GM23338 (cell line): ENCODE measurements around the gene MRPL48. TPM values are rescaled to one million over a fixed set of nuclear protein-coding genes. Genes with fewer than 3 reads are reported as not detected.
"Not testable (repeated sequence)": the region's sequence is repeated elsewhere in the genome, so short reads cannot be mapped to it uniquely, and the experiment has no call there.

Experiments
- ATAC-seq: fragments of 200-7000 bp; cut with Tn5 transposase; 3 replicates; pipeline ENCODE4 v1.9.1; 2020
- DNase-seq: peaks from one replicate; pipeline ENCODE4 v3.0.0-alpha.2; 2015; ENCODE audit warnings: low spot score
- H2AFZ ChIP-seq: fragments of 200-600 bp; sonication (generic); 2 replicates; pipeline ENCODE4 v1.8.0; 2016; ENCODE audit warnings: antibody characterized with exemption, mild to moderate bottlenecking, moderate library complexity
- H3F3A ChIP-seq: fragments of 200-600 bp; sonication (generic); replicated peaks from 2 replicates; pipeline ENCODE4 v1.8.0; 2017; ENCODE audit warnings: antibody characterized with exemption, mixed run types, low read depth
- H3K27ac ChIP-seq: fragments of 200-600 bp; sonication (generic); 2 replicates; pipeline ENCODE4 v1.6.1; 2016; ENCODE audit warnings: low read depth
- H3K27me3 ChIP-seq: fragments of 200-600 bp; sonication (generic); 2 replicates; pipeline ENCODE4 v1.8.0; 2016; ENCODE audit warnings: mild to moderate bottlenecking, mixed run types, moderate library complexity; ENCODE audit not compliant: insufficient read depth
- H3K36me3 ChIP-seq: fragments of 200-600 bp; sonication (generic); 2 replicates; pipeline ENCODE4 v1.8.0; 2016; ENCODE audit warnings: mild to moderate bottlenecking; ENCODE audit not compliant: insufficient read depth
- H3K4me1 ChIP-seq: fragments of 200-600 bp; sonication (generic); 2 replicates; pipeline ENCODE4 v1.8.0; 2016; ENCODE audit warnings: mild to moderate bottlenecking, moderate library complexity; ENCODE audit not compliant: insufficient read depth
- H3K4me2 ChIP-seq: fragments of 200-600 bp; sonication (generic); 2 replicates; pipeline ENCODE4 v1.7.1; 2017; ENCODE audit warnings: mixed run types
- H3K4me3 ChIP-seq: fragments of 200-600 bp; sonication (generic); 2 replicates; pipeline ENCODE4 v1.6.1; 2016; ENCODE audit warnings: mixed run types
- H3K79me2 ChIP-seq: fragments of 200-600 bp; sonication (generic); replicated peaks from 2 replicates; pipeline ENCODE4 v1.8.0; 2017; ENCODE audit warnings: mild to moderate bottlenecking; ENCODE audit not compliant: insufficient read depth
- H3K9me2 ChIP-seq: fragments of 200-600 bp; sonication (generic); 2 replicates; pipeline ENCODE4 v1.8.0; 2017; ENCODE audit not compliant: insufficient read depth
- H4K20me1 ChIP-seq: fragments of 200-600 bp; sonication (generic); replicated peaks from 2 replicates; pipeline ENCODE4 v1.8.0; 2017; ENCODE audit warnings: mild to moderate bottlenecking; ENCODE audit not compliant: insufficient read depth
- H3K27ac Mint-ChIP-seq: 2 replicates; pipeline ENCODE4 v1.8.0; 2020; ENCODE audit warnings: inconsistent platforms, mild to moderate bottlenecking, moderate library complexity, mixed read lengths
- H3K27me3 Mint-ChIP-seq: 3 replicates; pipeline ENCODE4 v1.8.0; 2022; ENCODE audit warnings: low read depth, mild to moderate bottlenecking, moderate library complexity, mixed read lengths, inconsistent platforms; ENCODE audit not compliant: insufficient read depth, poor library complexity
- H3K36me3 Mint-ChIP-seq: 3 replicates; pipeline ENCODE4 v1.8.0; 2021; ENCODE audit warnings: low read depth, mild to moderate bottlenecking, inconsistent platforms, moderate library complexity, mixed read lengths
- H3K4me1 Mint-ChIP-seq: 3 replicates; pipeline ENCODE4 v1.8.0; 2020; ENCODE audit warnings: mild to moderate bottlenecking, inconsistent platforms, mixed read lengths
- H3K4me3 Mint-ChIP-seq: 3 replicates; pipeline ENCODE4 v1.8.0; 2021; ENCODE audit warnings: moderate library complexity, mild to moderate bottlenecking, inconsistent platforms, mixed read lengths
- H3K9me3 Mint-ChIP-seq: 3 replicates; pipeline ENCODE4 v1.8.0; 2020; ENCODE audit warnings: moderate library complexity, mild to moderate bottlenecking, inconsistent platforms, mixed read lengths
- CREB1 ChIP-seq: fragments of 250-450 bp; sonication (Bioruptor Pico); IDR thresholded peaks from 2 replicates; pipeline ENCODE4 v1.5.0; 2020; ENCODE audit warnings: low read depth, mild to moderate bottlenecking, moderate library complexity
- EZH2 ChIP-seq: fragments of 200-600 bp; sonication (generic); IDR thresholded peaks from one replicate; pipeline ENCODE4 v1.8.0; 2017; ENCODE audit warnings: antibody characterized with exemption, mild to moderate bottlenecking, low read depth; ENCODE audit not compliant: unreplicated experiment
- NANOG ChIP-seq: IDR thresholded peaks from 2 replicates; pipeline ENCODE4 v1.6.1; 2016; ENCODE audit warnings: antibody characterized with exemption, borderline replicate concordance
- POLR2AphosphoS5 ChIP-seq: IDR thresholded peaks from 2 replicates; pipeline ENCODE4 v1.6.1; 2016; ENCODE audit warnings: antibody characterized with exemption, low read depth
- STAT1 ChIP-seq: IDR thresholded peaks from one replicate; pipeline ENCODE4 v1.6.1; 2016; ENCODE audit warnings: antibody characterized with exemption; ENCODE audit not compliant: unreplicated experiment
- ZNF114 ChIP-seq: fragments of 250-450 bp; sonication (Bioruptor Pico); IDR thresholded peaks from 2 replicates; pipeline ENCODE4 v1.5.0; 2020; ENCODE audit warnings: mild to moderate bottlenecking, moderate library complexity
- ZNF331 ChIP-seq: fragments of 250-450 bp; sonication (Bioruptor Pico); IDR thresholded peaks from 2 replicates; pipeline ENCODE4 v1.5.0; 2020; ENCODE audit warnings: low read depth, mild to moderate bottlenecking, moderate library complexity
- polyA plus RNA-seq: library from polyadenylated mRNA; unstranded; fragments of >200 nt; fragmentation: Nextera tagmentation; extraction: Ambion mirVana; gene quantifications from 2 replicates; pipeline ENCODE4 v1.2.1, GENCODE V29; 2016
- total RNA-seq: library from RNA; depleted of rRNA; stranded (reverse); fragments of >200 nt; shearing (Covaris generic); gene quantifications from 2 replicates; pipeline ENCODE4 v1.2.3, GENCODE V29; 2014
- TF ChIP-seq, protein P1 (sequence below), 2 experiments: fragments of 200-600 bp in 1 of 2; sonication (generic) in 1 of 2; conservative IDR thresholded peaks; 2 replicates each; pipeline versions ENCODE4 v1.5.1 to v1.6.1; 2016 to 2017; ENCODE audit warnings: antibody characterized with exemption in 2 of 2, low read depth in 2 of 2, mild to moderate bottlenecking in 2 of 2, moderate library complexity in 1 of 2
- TF ChIP-seq, protein P2 (sequence below): fragments of 250-450 bp; sonication (Bioruptor Pico); IDR thresholded peaks from 2 replicates; pipeline ENCODE4 v1.5.0; 2020; ENCODE audit warnings: mild to moderate bottlenecking, moderate library complexity
- TF ChIP-seq, protein P3 (sequence below): IDR thresholded peaks from one replicate; pipeline ENCODE4 v1.6.1; 2018; ENCODE audit warnings: antibody characterized with exemption; ENCODE audit not compliant: unreplicated experiment

MRPL48 gene
- total and polyA plus RNA-seq, 2 experiments from 2014 or later = 24.1 to 103 TPM

DNA sequence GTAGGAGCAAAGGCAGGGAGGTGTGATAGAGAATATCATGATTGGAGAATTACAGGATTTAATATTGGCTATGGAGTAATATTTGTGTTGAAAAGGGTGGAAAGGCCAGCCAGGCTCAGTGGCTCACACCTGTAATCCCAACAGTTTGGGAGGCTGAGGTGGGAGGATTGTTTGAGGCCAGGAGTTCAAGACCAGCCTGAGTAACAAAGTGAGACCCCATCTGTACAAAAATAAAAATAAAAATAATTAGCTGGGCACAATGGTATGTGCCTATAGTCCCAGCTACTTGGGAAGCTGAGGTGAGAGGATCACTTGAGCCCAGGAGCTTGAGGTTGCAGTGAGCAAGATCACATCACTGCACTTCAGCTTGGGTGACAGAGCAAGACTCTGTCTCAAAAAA lies 2.2 kb upstream of the MRPL48 start:
- H3K4me1 ChIP-seq, H3K4me3 ChIP-seq, H3K9me2 ChIP-seq, H3K4me3 Mint-ChIP-seq, H3K27ac ChIP-seq, H4K20me1 ChIP-seq, H3F3A ChIP-seq, ATAC-seq, H2AFZ ChIP-seq, DNase-seq, H3K9me3 Mint-ChIP-seq, H3K36me3 ChIP-seq, H3K27me3 Mint-ChIP-seq, H3K36me3 Mint-ChIP-seq, H3K27me3 ChIP-seq, H3K4me2 ChIP-seq: not testable (repeated sequence)
- peaks cover 12% of the 10 kb centered on the region for H3K79me2 ChIP-seq
- Mint-ChIP-seq H3K27ac (peak overlapping the region; percentile 11; the same call in 1 of the 2 replicates), H3K4me1 (peaks cover 14% of the 10 kb centered on the region)

DNA sequence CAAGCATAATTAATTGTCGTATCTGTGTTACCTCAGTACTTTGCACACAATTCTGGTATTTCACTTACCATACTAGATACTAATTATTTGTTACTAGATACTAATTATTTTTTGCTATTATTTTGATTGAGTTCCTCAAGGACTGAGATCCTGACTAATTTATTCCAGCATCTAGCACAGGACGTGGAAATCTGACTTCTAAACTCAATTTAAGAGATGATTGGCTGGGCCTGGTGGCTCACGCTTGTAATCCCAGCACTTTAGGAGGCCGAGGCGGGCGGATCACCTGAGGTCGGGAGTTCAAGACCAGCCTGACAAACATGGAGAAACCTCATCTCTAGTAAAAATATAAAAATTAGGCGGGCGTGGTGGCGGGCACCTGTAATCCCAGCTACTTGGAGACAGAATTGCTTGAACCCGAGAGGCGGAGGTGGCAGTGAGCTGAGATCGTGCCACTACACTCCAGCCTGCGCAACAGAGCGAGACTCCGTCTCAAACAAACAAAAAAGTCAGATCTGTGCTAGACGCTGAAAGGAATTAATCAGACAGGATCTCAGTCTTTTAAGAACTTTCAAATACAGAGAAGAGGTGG lies 527 bp upstream of the MRPL48 start:
- Mint-ChIP-seq H3K4me1 (peaks cover 14% of the 10 kb centered on the region), H3K27ac (peak overlapping the region; percentile 99), H3K36me3 (no peaks in the 10 kb centered on the region), H3K9me3 (no peaks in the 10 kb centered on the region), H3K27me3 (peaks cover 4% of the 10 kb centered on the region), H3K4me3 (peak overlapping the region; percentile 98)
- H3K4me3 ChIP-seq = peak overlapping the region; percentile 72
- H2AFZ ChIP-seq = peak overlapping the region; percentile 80
- no peaks in the 10 kb centered on the region for H3K9me2 ChIP-seq
- H3K27ac ChIP-seq = peak overlapping the region; percentile 97
- no peaks in the 10 kb centered on the region for H3K27me3 ChIP-seq
- H3K79me2 ChIP-seq = peaks cover 17% of the 10 kb centered on the region
- H3F3A ChIP-seq = 0 out of 2 replicates have a peak, but pooled peaks cover 5% of the 10 kb centered on the region
- no peaks in the 10 kb centered on the region for H3K36me3 ChIP-seq
- no peak for ATAC-seq
- peak overlapping the region; percentile 79 for H3K4me2 ChIP-seq
- H3K4me1 ChIP-seq = peaks cover 9% of the 10 kb centered on the region
- no peak for DNase-seq
- H4K20me1 ChIP-seq = no peaks in the 10 kb centered on the region
- TF ChIP-seq, protein P1, sequence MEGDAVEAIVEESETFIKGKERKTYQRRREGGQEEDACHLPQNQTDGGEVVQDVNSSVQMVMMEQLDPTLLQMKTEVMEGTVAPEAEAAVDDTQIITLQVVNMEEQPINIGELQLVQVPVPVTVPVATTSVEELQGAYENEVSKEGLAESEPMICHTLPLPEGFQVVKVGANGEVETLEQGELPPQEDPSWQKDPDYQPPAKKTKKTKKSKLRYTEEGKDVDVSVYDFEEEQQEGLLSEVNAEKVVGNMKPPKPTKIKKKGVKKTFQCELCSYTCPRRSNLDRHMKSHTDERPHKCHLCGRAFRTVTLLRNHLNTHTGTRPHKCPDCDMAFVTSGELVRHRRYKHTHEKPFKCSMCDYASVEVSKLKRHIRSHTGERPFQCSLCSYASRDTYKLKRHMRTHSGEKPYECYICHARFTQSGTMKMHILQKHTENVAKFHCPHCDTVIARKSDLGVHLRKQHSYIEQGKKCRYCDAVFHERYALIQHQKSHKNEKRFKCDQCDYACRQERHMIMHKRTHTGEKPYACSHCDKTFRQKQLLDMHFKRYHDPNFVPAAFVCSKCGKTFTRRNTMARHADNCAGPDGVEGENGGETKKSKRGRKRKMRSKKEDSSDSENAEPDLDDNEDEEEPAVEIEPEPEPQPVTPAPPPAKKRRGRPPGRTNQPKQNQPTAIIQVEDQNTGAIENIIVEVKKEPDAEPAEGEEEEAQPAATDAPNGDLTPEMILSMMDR (conservative IDR thresholded peaks at IDR 0.05; ENCODE audit: low read depth in 2 of 2) = no peak
- no peak for TF ChIP-seq EZH2
- TF ChIP-seq NANOG = no peak
- TF ChIP-seq, protein P2, sequence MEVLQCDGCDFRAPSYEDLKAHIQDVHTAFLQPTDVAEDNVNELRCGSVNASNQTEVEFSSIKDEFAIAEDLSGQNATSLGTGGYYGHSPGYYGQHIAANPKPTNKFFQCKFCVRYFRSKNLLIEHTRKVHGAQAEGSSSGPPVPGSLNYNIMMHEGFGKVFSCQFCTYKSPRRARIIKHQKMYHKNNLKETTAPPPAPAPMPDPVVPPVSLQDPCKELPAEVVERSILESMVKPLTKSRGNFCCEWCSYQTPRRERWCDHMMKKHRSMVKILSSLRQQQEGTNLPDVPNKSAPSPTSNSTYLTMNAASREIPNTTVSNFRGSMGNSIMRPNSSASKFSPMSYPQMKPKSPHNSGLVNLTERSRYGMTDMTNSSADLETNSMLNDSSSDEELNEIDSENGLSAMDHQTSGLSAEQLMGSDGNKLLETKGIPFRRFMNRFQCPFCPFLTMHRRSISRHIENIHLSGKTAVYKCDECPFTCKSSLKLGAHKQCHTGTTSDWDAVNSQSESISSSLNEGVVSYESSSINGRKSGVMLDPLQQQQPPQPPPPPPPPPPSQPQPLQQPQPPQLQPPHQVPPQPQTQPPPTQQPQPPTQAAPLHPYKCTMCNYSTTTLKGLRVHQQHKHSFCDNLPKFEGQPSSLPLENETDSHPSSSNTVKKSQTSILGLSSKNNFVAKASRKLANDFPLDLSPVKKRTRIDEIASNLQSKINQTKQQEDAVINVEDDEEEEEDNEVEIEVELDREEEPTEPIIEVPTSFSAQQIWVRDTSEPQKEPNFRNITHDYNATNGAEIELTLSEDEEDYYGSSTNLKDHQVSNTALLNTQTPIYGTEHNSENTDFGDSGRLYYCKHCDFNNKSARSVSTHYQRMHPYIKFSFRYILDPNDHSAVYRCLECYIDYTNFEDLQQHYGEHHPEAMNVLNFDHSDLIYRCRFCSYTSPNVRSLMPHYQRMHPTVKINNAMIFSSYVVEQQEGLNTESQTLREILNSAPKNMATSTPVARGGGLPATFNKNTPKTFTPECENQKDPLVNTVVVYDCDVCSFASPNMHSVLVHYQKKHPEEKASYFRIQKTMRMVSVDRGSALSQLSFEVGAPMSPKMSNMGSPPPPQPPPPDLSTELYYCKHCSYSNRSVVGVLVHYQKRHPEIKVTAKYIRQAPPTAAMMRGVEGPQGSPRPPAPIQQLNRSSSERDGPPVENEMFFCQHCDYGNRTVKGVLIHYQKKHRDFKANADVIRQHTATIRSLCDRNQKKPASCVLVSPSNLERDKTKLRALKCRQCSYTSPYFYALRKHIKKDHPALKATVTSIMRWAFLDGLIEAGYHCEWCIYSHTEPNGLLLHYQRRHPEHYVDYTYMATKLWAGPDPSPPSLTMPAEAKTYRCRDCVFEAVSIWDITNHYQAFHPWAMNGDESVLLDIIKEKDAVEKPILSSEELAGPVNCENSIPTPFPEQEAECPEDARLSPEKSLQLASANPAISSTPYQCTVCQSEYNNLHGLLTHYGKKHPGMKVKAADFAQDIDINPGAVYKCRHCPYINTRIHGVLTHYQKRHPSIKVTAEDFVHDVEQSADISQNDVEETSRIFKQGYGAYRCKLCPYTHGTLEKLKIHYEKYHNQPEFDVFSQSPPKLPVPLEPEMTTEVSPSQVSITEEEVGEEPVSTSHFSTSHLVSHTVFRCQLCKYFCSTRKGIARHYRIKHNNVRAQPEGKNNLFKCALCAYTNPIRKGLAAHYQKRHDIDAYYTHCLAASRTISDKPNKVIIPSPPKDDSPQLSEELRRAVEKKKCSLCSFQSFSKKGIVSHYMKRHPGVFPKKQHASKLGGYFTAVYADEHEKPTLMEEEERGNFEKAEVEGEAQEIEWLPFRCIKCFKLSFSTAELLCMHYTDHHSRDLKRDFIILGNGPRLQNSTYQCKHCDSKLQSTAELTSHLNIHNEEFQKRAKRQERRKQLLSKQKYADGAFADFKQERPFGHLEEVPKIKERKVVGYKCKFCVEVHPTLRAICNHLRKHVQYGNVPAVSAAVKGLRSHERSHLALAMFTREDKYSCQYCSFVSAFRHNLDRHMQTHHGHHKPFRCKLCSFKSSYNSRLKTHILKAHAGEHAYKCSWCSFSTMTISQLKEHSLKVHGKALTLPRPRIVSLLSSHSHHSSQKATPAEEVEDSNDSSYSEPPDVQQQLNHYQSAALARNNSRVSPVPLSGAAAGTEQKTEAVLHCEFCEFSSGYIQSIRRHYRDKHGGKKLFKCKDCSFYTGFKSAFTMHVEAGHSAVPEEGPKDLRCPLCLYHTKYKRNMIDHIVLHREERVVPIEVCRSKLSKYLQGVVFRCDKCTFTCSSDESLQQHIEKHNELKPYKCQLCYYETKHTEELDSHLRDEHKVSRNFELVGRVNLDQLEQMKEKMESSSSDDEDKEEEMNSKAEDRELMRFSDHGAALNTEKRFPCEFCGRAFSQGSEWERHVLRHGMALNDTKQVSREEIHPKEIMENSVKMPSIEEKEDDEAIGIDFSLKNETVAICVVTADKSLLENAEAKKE (CRISPR knock-in tag) = no peak
- no peak for TF ChIP-seq STAT1
- no peak for TF ChIP-seq ZNF114 (CRISPR knock-in tag)
- TF ChIP-seq, protein P3, sequence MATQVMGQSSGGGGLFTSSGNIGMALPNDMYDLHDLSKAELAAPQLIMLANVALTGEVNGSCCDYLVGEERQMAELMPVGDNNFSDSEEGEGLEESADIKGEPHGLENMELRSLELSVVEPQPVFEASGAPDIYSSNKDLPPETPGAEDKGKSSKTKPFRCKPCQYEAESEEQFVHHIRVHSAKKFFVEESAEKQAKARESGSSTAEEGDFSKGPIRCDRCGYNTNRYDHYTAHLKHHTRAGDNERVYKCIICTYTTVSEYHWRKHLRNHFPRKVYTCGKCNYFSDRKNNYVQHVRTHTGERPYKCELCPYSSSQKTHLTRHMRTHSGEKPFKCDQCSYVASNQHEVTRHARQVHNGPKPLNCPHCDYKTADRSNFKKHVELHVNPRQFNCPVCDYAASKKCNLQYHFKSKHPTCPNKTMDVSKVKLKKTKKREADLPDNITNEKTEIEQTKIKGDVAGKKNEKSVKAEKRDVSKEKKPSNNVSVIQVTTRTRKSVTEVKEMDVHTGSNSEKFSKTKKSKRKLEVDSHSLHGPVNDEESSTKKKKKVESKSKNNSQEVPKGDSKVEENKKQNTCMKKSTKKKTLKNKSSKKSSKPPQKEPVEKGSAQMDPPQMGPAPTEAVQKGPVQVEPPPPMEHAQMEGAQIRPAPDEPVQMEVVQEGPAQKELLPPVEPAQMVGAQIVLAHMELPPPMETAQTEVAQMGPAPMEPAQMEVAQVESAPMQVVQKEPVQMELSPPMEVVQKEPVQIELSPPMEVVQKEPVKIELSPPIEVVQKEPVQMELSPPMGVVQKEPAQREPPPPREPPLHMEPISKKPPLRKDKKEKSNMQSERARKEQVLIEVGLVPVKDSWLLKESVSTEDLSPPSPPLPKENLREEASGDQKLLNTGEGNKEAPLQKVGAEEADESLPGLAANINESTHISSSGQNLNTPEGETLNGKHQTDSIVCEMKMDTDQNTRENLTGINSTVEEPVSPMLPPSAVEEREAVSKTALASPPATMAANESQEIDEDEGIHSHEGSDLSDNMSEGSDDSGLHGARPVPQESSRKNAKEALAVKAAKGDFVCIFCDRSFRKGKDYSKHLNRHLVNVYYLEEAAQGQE = no peak
- TF ChIP-seq ZNF331 (CRISPR knock-in tag) = no peak
- no peak for TF ChIP-seq POLR2AphosphoS5
- no peak for TF ChIP-seq CREB1 (CRISPR knock-in tag)
